NK-92 treated with Interleukin-12 subunit alpha and Interleukin-12 subunit beta, amount 100 ng/mL, for 24 hours (cell line): ENCODE data around the gene RASA2.
A peak's percentile ranks its signal among the peaks of the same experiment; 100 is the strongest.
"Not testable (repeated sequence)": the region's sequence is repeated elsewhere in the genome, so short reads cannot be mapped to it uniquely, and the experiment has no call there.

ENCODE experiments used
- DNase-seq: peaks from one replicate; lab custom pipeline; 2025; lab: John Stamatoyannopoulos, UW

RASA2 gene

DNA sequence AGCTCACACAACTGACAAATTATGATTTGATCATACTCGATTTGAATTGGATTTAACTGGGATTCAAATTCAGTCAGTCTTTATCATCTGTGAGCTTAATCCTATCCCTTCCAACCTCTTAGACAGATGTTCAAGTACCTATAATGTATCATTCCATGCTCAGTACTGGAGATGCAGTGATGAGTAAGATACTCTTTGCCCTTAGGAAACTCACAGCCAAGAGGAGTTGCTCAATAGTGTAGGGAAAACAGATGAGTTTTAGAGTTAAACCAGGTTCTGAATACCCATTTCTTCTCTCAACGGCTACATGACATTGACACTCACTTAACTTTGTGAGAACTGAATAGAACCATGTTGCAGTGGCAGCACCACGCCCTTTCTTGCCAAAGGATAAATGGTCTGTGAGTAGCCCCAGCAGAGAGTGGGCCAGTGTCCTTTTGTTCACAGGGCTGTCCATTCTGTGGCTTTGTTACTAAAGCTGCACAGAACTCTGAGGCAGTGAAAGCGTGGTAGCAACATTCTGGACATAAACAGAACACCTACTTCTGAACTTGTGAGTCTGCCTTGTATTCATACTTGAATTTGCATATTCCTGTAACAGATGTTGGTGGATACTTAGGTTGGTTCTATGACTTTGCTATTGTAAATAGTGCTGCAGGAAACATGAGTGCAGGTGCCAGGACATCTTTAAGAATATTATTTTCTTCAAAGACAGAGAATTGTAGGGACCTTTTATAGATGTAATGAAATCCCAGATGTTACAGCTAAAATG is 91.6 kb downstream of the RASA2 start:
- DNase-seq = no peak

DNA sequence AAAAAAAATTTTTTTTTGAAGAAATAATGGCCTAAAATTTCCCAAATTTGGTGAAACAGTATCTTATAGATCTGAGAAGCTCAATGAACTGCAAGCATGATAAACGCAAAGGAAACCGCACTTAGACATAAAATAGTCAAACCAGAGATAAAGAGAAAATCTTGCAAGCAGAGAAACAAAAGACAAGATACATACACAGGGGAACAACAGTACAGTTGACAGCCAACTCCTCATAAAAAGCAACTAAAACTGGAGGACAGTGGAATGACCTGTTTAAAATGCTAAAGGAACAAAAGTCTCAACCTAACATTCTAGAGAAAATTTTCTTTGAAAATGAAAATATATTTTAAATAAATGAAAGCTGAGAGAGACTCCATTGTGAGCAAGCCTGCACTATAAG is 107.5 kb downstream of the RASA2 start:
- no peak for DNase-seq

DNA sequence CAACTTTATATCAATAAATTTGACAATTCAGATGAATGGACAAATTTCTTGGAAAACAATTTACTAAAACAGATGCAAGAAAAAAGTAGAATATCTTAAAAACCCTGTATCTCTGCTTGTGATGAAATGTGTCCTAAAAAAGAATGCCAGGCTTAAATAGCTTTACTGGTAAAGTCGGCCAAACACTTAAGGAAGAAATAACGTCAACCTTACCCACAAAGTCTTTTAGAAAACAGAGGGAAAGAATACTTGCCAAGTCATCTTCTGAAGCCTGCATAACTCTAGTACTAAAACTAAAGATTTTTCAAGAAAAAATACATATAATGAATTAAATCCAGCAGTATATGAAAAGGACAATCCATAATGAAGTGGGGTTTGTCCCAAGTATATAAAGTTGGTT is 111.1 kb downstream of the RASA2 start:
- no peak for DNase-seq

DNA sequence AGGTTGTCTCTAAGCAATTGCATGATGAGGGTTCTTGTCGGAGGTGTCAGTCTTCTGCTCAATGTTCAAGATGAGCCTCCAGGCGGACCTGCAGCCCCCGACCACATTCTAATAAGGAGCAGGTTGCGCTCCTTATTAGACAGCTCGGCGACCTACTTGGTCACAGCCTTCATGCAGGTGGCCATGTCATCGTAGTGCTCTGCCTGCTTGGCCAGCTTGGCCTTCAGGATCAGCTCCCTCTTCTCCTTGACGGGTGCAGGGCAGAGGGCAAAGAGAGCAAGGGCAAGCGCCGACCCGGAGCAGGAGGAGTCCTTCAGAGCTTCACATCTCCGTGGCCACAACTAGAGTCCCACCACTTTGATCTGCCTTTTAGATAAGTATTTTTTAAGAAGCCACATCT is 113.5 kb downstream of the RASA2 start:
- no peak for DNase-seq

DNA sequence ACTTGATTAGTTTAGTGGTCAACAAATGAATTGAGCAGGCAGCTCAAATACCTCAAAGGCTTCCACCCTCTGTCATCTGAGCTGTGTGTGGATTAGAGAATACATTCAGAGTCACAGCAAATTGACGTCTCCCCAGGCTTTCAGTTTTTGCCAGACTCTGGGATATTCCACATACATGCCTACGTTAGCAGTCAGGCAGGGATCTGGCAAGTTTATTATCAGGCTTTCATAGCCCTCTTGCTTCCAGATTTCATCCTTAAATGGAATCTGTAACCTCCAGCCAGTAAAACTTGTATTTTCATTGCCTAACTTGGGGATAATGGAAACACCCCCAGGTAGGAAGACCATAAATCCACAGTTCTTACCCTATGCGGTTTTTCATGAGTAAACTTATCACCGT is 115.9 kb downstream of the RASA2 start:
- no peak for DNase-seq

DNA sequence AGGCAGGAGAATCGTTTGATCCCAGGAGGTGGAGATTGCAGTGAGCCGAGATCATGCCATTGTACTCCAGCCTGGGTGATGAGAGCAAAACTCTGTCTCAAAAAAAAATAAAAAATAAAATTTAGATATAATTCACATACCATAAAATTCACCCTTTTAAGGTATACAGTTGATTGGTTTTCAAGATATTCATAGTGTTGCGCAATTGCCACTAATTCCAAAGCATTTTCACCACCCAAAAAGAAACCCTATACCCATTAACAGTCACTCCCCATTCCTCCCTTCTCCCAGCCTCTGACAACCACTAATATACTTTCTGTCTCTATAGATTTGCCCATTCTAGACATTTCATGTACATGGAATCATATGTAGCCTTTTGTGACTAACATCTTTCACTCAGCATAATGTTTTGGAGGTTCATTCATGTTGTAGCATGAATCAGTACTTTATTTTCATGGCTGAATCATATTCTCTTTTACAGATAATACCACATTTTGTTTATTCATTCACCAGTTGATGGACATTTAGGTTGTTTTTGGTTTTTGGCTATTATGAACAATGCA is 116.7 kb downstream of the RASA2 start:
- DNase-seq = no peak

DNA sequence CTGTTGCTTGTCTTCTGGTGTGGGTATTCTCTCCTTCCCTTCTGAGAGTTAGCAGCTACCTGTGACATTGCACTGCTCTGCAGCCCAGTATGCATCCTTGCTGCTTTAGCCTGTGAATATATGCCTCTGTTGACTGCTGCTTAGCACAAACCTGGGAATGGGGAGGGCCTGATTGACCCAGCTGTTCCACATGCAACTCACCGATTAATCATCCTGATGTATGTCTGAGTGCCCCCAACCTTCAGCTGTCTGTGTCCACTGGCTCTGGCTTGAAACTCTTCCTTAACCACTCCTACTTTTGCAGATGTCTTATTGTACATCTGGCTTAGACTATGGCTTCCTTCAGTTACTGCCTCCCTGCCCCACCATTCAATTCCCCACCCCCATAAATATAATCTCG is 119.1 kb downstream of the RASA2 start:
- DNase-seq = no peak

DNA sequence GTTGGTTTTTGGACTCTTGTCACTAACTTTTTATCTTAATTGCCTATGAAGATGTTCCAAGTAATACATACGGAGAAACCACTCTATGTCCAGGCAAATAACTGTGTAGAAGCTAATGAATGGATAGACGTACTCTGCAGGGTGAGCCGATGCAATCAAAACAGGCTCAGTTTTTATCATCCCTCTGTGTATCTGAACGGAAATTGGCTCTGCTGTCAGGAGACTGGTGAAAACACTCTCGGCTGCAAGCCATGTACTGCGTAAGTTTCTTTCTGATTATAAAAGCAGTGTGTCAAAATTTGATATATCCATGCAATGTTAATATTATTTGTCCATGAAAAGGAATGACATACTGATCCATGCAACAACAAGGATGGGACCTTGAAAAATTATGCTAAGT is 121.6 kb downstream of the RASA2 start:
- DNase-seq = no peak

DNA sequence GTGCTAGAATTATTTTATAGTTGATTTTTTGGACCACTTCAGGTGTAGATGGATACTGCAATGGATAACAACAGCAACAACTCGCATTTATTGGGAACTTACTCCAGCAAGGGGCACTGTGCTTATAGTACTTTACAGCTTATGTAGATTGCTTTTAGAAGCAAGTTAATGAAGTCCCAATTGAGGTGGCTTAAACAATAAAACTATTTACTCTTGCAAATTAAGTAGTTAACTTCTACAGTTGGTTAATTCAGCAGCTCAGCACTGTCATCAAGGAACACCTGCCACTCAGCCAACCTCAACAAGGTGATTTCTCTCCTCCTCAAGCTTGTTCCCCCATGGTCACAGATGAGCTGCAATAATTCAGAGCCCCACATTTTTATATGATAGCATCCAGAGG is 124.1 kb downstream of the RASA2 start:
- DNase-seq = no peak

DNA sequence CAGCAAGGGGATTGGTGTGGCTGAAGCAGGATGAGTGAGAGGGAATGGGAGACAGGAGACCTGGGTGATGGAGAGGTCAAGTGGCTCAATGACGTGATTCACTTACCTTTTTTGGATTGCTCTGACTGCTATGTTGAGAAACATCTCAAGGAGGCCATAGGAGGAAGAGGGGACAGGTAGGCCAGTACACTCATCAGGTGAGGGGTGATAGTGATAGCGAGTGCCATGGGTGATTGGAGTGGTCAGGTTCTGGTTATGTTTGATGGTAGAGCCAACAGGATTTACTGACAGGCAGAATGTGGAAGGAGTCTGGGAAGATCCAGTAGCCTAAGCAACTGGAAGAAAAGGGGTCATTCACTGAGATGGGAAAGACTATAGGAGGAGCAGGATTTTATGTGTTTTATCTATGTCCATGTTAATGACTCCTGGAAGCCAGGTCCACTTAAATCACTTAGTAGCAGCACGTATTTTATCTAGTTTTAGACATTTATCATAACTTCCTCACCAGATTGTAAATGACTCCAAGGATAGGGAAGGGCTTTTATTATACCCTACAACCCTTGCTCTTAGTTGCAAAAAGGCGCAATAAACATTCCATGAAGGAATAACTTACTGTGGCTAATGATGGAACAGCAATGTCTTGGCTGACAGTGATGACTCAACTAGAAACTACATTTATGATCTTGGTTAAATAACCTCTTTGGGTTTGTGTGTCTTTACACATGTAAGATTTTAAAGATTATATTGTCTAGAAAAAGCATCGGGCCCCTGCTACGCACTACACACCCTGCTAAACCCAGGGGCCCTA is 131.5 kb downstream of the RASA2 start:
- DNase-seq = no peak

DNA sequence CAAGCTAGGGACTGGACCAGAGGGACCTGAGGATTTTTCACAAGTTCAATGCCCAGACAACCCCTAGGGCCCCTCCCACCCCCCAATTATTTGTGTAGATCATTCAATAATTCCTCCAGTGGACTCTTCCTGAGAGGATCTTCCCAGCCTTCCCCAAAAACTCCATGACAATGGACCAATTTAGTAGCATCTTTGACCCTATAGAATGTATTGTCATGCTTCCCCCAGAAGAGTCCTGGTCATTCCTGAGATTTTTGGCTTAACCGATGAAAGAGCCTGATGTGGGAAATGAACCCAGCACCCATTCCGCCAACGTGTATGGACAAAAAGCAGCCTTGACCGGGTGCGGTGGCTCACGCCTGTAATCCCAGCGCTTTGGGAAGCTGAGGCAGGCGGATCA is 132.1 kb downstream of the RASA2 start:
- no peak for DNase-seq

DNA sequence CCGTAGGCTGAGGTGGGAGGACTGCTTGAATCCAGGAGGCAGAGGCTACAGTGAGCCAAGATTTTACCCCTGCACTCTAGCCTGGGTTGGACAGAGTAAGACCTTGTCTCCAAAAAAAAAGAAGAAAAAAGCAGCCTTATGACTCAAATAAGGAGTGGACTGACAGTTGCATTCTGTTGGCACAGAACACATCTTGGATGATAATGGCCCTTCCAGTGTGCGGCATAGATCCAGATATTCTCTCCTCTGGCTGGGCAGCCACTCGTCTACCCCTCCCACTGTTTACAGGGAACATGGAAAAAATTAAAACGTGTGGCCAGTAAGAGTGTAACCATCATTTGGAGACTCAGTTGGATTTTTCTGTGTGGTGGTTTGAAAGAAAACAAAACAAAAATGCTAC is 132.6 kb downstream of the RASA2 start:
- no peak for DNase-seq

DNA sequence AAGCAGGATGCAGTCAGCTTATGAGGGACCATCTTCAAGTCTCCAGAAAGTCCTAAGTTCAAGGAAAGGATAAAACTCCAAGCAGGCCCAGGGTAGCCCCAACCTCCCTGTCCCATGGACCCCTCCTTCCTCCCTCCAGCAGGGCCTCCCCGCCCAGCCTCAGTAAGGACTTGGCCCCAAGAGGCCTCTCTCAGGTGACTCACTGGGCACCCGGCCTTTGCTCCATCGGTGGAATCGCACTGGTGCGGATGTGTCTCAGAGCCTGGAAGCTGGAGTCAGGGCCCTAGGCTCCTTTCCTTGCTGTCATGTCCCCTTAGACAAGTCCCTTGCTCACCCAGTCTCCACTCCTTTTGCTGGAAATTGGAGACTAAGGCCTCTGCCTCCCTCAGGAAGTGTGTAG is 136.9 kb downstream of the RASA2 start:
- DNase-seq = no peak

DNA sequence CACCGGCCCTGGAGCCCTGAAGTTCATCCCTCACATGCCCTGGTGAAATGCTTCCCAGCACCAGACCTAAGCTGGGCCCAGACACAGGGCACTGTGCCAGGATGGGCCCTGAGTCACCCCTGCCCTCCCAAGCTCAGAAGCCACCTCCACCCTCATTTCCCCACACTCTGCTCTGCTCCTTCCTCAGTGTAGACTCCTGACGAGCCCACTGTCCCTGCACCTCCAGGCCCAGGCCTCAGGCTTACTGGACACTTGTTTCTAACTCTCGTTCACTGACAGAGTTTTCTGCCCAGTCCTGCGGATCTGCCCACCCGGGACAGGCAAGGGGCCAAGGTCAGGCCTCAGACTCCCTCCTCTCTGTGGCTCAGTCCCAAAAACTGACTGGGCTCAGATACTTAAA is 138.7 kb downstream of the RASA2 start:
- no peak for DNase-seq

DNA sequence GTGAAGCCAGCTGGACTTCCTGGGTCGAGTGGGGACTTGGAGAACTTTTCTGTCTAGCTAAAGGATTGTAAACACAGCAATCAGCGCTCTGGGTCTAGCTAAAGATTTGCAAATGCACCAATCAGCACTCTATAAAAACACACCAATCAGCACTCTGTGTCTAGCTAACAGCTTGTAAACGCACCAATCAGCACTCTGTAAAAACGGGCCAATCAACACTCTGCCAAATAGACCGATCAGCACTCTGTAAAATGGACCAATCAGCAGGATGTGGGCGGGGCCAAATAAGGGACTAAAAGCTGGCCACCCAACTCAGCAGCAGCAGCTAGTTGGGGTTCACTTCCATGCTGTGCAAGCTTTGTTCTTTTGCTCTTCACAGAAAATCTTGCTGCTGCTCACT is 141.5 kb downstream of the RASA2 start:
- not testable (repeated sequence) for DNase-seq

DNA sequence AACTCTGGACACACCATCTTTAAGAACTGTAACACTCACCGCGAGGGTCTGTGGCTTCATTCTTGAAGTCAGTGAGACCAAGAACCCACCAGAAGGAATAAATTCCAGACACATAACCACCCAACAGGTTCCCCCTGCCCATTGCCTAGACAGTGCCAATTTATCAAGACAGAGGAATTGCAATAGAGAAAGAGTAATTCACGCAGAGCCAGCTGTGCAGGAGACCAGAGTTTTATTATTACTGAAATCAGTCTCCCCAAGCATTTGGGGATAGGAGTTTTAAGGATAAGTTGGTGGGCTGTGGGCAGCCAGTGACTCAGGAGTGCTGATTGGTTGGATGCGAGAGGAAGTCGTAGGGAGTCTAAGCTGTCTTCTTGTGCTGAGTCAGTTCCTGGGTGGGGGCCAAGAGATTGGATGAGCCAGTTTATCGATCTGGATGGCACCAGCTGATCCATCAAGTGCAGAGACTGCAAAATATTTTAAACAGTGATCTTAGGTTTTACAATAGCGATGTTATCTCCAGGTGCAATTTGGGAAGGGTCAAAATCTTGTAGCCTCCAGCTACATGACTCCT is 142.1 kb downstream of the RASA2 start:
- DNase-seq = not testable (repeated sequence)

DNA sequence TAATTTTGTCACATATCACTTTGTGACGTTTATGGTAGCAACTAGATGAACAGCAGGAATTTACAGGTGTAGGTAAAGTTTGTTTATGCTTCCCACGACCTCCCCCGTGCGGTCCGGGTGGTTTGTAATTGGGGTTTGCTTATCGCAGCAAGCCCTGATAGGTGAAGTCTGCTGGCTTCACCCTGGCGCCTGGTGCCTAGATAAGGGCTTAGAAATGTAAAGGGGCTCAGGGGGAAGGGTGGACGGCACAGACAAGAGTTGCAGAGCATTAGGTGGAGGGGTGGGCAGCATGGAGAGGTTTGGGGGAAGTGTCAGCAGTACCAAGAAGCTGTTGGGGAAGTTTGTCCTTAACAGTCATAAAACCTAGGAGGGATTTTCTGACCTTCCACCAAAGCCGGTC is 143.1 kb downstream of the RASA2 start:
- no peak for DNase-seq

DNA sequence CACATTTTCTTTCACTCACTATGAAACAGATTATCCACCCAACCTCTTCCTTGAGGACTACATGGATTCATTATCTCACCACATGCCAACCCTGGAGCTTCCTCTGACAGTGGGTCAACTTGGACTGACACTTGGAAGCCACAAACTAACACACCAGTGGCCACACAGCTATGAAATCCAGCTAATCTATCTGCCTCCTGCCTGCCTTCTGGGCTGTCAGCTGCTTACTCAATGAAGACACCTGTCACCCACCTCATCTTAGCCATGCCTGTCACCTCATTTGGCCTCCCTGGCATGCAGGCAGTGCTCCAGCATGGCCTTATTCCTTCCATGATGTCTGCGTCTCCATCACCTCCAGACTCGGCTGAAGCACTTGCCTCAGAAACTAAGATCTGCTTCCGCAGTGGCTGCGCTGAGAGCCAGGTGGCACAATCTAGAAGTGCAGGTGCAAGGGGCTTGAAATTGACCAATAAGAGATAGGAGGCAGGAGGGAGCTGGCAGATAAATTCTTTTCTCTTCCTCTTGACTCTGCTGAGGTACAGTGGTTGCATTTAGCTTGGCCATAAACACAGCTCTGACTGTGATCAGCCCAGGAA is 146.1 kb downstream of the RASA2 start:
- DNase-seq = no peak

DNA sequence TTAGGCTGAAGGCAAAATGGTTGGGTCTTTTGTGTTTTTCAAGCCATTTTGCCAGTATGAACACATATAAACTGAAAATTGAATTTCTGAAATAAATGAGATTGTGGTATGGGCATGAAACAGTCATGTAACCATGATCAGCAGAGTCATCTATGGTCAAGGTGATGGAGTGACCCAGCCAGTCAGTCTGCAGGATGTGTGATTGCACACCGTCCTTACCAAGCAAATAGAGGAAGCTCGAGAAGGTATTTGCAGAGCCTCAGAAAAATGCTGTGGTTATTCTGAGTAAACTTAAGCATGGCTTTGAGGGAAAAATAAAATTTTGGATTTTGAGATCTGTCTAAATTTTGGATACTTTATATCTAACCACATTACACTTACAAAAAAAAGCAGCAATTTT is 155.4 kb downstream of the RASA2 start:
- DNase-seq = no peak

DNA sequence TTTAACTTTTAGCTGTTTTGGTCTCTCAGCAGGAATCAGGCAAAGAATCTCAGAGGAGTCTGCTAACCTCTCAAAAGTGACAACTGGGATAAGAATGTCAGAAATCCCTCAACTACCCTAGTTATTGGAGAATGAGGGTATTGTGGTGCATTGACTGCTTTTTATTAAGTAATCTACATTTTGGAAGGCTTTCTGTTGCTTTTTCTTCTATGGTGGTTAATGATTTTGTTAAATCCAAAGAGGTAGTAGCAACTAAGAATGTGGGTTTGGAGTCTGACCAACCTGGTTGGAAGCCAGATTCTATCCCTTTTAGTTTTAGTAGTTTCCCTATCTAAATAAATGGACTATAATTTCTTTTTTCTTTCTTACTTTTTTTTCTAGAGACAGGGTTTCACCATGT is 156.6 kb downstream of the RASA2 start:
- no peak for DNase-seq

DNA sequence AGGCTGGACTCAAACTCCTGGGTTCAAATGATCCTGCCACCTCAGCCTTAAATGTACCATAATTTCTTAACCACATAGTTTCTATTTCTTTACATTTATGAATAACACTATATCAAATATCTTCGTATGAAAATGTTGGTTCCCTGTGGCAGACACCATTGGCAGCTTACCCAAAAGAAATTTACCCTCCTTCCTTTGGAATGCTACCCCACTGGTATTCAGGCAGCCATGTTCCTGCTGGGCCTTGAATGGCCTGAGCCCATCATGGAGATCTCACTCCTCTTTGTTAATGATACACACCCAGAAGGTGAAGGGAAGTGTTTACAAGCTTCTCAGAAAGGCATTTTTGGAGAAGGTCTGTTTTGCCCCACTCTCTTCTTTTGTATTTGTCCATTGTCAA is 157.0 kb downstream of the RASA2 start:
- DNase-seq = no peak

DNA sequence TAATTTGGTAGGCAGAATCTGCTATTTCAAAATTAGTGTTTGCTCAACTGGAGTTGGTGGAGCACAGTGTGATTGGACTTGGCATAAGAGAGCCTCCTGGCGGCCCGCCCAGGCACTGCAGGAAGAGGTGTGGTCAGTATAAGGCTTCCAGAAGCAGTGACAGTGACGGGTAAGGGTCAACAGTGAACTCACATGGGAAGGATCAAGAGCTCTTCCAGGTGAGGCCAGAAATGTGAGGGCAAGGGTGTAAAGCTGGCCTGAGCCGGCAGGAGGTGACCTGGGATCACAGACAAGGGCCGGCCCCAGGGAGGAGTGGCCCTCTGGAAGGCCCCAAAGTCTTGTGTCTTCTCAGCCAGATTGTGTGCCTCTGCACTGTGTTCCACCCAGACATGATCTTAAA is 158.1 kb downstream of the RASA2 start:
- peak; percentile 47 for DNase-seq
